Measurements from ENCODE around the gene SINHCAF. TPM values are rescaled to one million over a fixed set of nuclear protein-coding genes. Genes with fewer than 3 reads are reported as not detected.

Gene SINHCAF
- total RNA-seq, 1 donor from 2014 or later, result 60.4 TPM

DNA sequence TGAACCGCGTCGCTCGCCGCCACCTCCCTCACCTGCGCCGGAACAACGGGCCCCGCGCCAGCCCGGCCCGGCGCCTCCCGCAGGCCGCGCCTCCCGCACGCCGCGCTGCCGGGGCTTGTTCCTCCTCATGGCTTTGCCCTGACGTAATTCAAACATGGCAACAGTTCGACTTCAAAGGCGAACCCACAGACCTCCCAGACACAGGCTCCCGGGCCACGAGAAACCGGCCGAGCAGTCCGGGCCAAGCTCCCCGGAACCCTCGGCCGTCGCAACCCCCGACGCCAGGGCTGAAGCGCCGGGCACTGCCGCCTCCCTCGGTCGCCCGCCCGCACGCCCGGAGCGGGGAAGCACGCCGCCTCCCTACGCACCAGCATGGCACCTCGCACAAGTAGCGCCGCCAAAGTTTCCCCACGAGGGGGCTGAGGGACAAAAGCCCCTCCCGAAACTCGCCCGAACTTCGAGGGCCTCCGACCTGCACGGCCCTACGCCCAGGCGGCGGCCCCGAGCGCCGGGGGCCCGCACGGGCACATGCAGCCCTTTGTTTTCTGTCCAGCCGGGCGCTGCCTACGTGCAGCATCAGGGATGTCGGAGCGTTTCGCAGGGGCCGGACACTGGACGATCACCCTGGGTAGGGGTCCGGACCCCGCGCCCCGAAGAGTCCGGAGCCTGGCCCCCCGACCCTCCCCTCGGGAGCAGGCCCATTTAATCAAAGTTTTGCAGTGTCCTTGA, 1.7 kb downstream of the SINHCAF start:
- Histone ChIP-seq H3K4me3 (peak overlapping the region; percentile 65 to 75), H3K36me3 (no peaks in the 10 kb centered on the region), H3K4me1 (peaks cover 12% of the 10 kb centered on the region), H3K27me3 (no peaks in the 10 kb centered on the region), H3K27ac (peak overlapping the region; percentile 90), H3K9me3 (no peaks in the 10 kb centered on the region)
- TF ChIP-seq POLR2AphosphoS5 (IDR thresholded peaks at IDR 0.05; ENCODE audit: insufficient read depth in 1 of 2, low read depth in 1 of 2) (peak in 1 of 2 donors; percentile 75), CTCF (IDR thresholded peaks at IDR 0.05) (no peak), POLR2A (IDR thresholded peaks at IDR 0.05) (peak in 1 of 2 donors; percentile 31)
- intact Hi-C loops (cut with DNase I), result no loop called here
- peak in 1 of 2 donors; percentile 87 for DNase-seq (ENCODE audit: extremely low spot score in 2 of 2)

DNA sequence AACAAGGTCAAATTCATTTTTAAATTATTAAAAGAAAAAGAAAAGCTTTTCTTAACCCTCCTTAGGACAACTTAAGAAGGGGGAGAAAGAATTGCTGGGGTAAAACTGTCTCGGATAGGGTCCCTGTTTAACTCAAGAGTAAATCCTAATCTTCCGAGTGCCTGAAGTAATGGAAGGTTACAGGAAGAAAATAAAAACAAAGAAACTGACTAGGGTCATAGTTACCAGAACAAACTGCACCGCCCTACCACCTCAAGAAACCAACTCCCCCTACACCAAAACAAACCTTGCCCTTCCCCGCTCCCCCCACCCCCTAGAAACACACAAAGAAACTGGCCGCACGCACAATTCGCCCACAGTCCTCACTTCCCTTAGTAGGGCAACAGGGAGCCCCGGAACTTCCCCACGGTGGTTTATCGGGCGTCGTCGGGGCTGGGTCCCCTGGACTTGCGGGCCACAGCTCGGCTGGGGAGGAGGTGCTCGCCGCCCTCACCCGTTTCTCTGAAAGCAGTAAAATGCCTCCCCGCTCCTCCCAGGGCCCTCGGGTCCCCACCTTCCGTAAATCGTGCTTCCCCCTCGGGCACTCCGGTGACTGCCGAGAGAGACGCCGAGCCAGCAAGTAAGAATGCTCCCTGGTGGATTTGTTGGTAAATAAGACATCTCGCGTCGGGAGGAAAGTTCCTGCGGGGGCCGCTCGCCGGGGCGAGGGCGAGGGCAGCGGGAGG, 2.4 kb downstream of the SINHCAF start:
- intact Hi-C loops (cut with DNase I), result no loop called here
- no peak for TF ChIP-seq POLR2A (IDR thresholded peaks at IDR 0.05)
- H3K36me3 ChIP-seq, result no peaks in the 10 kb centered on the region
- peak overlapping the region; percentile 65 to 75 for H3K4me3 ChIP-seq
- peaks cover 18% of the 10 kb centered on the region for H3K4me1 ChIP-seq
- no peaks in the 10 kb centered on the region for H3K27me3 ChIP-seq
- H3K27ac ChIP-seq, result peak overlapping the region; percentile 90
- DNase-seq (ENCODE audit: extremely low spot score in 2 of 2), result no peak
- H3K9me3 ChIP-seq, result no peaks in the 10 kb centered on the region

DNA sequence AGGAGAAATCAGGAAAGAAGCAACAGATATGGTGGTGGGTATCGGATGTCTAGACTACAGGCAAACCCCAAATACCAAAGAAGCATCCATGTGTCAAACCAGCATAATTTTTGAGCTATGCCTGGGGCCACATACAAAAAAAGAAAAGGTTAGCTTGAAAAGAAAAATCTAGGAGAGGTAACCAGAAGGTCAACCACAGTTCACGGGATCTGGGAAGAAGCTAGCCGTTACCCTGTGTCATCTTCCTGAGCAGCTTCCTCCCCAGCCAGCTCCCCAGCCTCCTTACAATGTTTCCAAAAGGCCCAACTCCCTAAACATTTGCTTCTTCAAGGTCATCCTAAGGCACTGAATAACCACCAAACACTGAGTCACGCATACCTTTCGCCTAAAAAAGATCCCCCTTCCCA, 3.1 kb downstream of the SINHCAF start:
- no peak for DNase-seq (ENCODE audit: extremely low spot score in 2 of 2)
- no peaks in the 10 kb centered on the region for H3K27me3 ChIP-seq
- peak overlapping the region; percentile 65 to 75 for H3K4me3 ChIP-seq
- no peak for TF ChIP-seq POLR2A (IDR thresholded peaks at IDR 0.05)
- TF ChIP-seq POLR2AphosphoS5 (IDR thresholded peaks at IDR 0.05; ENCODE audit: insufficient read depth in 1 of 2, low read depth in 1 of 2), result no peak
- TF ChIP-seq CTCF (IDR thresholded peaks at IDR 0.05), result no peak
- H3K9me3 ChIP-seq, result no peaks in the 10 kb centered on the region
- intact Hi-C loops (cut with DNase I), result no loop called here
- no peaks in the 10 kb centered on the region for H3K36me3 ChIP-seq
- peaks cover 26% of the 10 kb centered on the region for H3K4me1 ChIP-seq
- H3K27ac ChIP-seq, result peak overlapping the region; percentile 90

DNA sequence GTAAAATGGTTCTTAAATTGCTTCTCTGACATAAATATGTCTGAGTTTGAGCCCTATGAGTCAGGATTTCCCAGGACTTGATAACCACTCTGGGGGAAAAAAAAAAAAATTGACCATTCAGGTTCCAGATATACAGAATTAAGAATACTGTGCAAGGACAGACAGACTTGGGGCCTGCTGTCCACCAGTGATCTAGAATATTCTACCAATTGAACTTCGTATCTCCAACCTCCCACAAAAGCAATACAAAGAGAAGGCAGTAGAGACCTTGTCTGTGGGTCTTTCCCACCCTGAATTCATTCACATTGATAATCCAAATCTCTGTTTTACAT, 4.1 kb downstream of the SINHCAF start:
- H3K9me3 ChIP-seq, result no peaks in the 10 kb centered on the region
- no peaks in the 10 kb centered on the region for H3K36me3 ChIP-seq
- no peak for TF ChIP-seq CTCF (IDR thresholded peaks at IDR 0.05)
- TF ChIP-seq POLR2AphosphoS5 (IDR thresholded peaks at IDR 0.05; ENCODE audit: insufficient read depth in 1 of 2, low read depth in 1 of 2), result no peak
- TF ChIP-seq POLR2A (IDR thresholded peaks at IDR 0.05), result no peak
- peaks cover 33% of the 10 kb centered on the region for H3K4me1 ChIP-seq
- no peak overlapping the region for H3K4me3 ChIP-seq
- no peak overlapping the region for H3K27ac ChIP-seq
- intact Hi-C loops (cut with DNase I), result no loop called here
- DNase-seq (ENCODE audit: extremely low spot score in 2 of 2), result no peak
- no peaks in the 10 kb centered on the region for H3K27me3 ChIP-seq

DNA sequence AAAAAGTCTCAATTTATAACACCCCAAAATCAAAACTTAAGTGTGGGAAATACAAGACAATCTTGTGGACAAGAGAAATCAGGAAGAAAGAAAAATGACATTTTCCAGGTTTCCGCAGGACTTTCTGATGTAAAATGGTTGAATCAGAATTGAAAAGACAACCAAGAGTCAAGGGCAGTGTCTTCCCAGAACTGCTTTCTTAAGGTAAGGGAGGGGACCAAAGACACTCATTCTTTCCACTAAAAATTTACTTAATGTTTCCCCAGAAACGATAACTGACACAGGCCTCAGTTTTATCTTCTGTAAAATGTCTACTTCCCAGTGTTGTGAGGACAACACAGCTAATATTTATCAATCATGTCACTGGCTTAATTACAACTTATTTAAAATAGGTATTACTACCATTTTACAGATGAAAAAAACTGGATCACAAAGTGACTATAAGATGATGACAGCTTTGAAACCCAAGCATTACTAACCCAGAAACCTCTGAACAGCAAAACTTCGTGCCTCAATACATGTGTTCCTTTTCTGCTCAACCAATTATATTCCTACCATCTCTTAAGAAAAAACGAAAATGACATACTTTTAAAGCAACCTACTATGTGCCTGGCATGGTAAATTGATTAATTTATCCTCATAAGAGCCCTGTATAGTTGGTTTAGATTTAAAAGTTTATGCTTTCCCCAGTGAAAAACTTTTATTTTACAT, 4.6 kb downstream of the SINHCAF start:
- no peak for DNase-seq (ENCODE audit: extremely low spot score in 2 of 2)
- Histone ChIP-seq H3K27ac (no peak overlapping the region), H3K4me1 (peaks cover 36% of the 10 kb centered on the region), H3K36me3 (no peaks in the 10 kb centered on the region), H3K9me3 (no peaks in the 10 kb centered on the region), H3K4me3 (no peak overlapping the region), H3K27me3 (no peaks in the 10 kb centered on the region)
- TF ChIP-seq CTCF (IDR thresholded peaks at IDR 0.05), result no peak
- no peak for TF ChIP-seq POLR2AphosphoS5 (IDR thresholded peaks at IDR 0.05; ENCODE audit: insufficient read depth in 1 of 2, low read depth in 1 of 2)
- TF ChIP-seq POLR2A (IDR thresholded peaks at IDR 0.05), result no peak
- intact Hi-C loops (cut with DNase I), result no loop called here

Measured in vagina (tissue), 2 donors.